NT2/D1 (cell line): ENCODE data around the gene LENG8.
"Not testable (repeated sequence)": the region's sequence is repeated elsewhere in the genome, so short reads cannot be mapped to it uniquely, and the experiment has no call there.

ENCODE experiments used
- SUZ12 ChIP-seq: IDR thresholded peaks from 2 replicates; pipeline ENCODE4 v1.6.1; 2011; ENCODE audit not compliant: insufficient read length, insufficient read depth; ENCODE audit errors: extremely low read depth
- YY1 ChIP-seq: IDR thresholded peaks from 2 replicates; pipeline ENCODE4 v1.6.1; 2011; ENCODE audit not compliant: insufficient read length, insufficient read depth

DNA sequence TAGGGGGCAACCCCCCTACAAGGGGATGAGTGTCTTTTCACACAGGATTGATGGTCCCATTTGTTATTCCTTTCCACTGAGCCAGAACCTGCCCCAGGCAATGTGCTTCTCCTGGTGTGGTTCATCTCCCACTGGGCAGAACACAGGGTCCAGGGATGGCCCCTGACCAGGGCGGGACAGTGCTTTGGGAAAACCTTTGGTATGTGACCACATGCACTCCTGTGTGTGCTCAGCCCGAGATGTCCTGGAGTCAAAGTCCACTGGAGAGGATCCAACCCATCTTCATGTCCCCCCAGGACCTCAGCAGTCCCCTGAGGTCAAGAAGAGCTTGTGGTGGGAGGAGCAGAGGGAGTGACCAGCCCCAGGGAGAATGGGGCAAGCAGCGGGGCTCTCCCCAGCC is 59.5 kb downstream of the LENG8 start:
- TF ChIP-seq YY1, SUZ12: not testable (repeated sequence)
